Caco-2 (cell line): ENCODE measurements around the gene NDUFS7. TPM values are rescaled to one million over a fixed set of nuclear protein-coding genes. Genes with fewer than 3 reads are reported as not detected.

ENCODE experiments used
- BruUV-seq: library from RNA; stranded (reverse); fragments of 400-500 nt; replicated peaks from 2 replicates; lab custom pipeline; 2021; lab: Mats Ljungman, UMichigan
- CTCF ChIA-PET: fragments of 300-600 bp; sonication (Branson Sonifier 250); formaldehyde crosslinking; loops from one replicate; lab custom pipeline; 2022; ENCODE audit warnings: antibody characterized with exemption; lab: Charles Lee
- POLR2A ChIA-PET: fragments of 300-600 bp; sonication (Branson Sonifier 250); formaldehyde crosslinking; loops from one replicate; lab custom pipeline; 2022; ENCODE audit warnings: antibody characterized with exemption; lab: Charles Lee
- DNase-seq, 2 experiments: peaks; one replicate each; pipeline versions ENCODE4 v3.0.0 to v3.0.0-alpha.2; 2020 to 2022
- H3K27me3 ChIP-seq: replicated peaks from 2 replicates; pipeline ENCODE4 v1.6.0; 2011; ENCODE audit warnings: low read length; ENCODE audit not compliant: control insufficient read depth, insufficient read depth
- H3K36me3 ChIP-seq: 2 replicates; pipeline ENCODE4 v1.5.1; 2011; ENCODE audit warnings: low read length; ENCODE audit not compliant: control insufficient read depth, insufficient read depth
- H3K4me1 ChIP-seq: fragments of 250-450 bp; sonication (Bioruptor Pico); 2 replicates; pipeline ENCODE4 v1.5.1; 2020; ENCODE audit warnings: mild to moderate bottlenecking
- H3K4me3 ChIP-seq: 2 replicates; pipeline ENCODE4 v1.5.1; 2011; ENCODE audit warnings: low read depth, mild to moderate bottlenecking, control low read depth, low read length
- H3K9me3 ChIP-seq: fragments of 250-450 bp; sonication (Bioruptor Pico); 2 replicates; pipeline ENCODE4 v1.5.1; 2020; ENCODE audit warnings: mild to moderate bottlenecking, moderate library complexity
- H3K27ac Mint-ChIP-seq: one replicate; pipeline ENCODE4 v1.8.0; 2022; ENCODE audit warnings: mixed read lengths; ENCODE audit not compliant: unreplicated experiment
- H3K27me3 Mint-ChIP-seq: one replicate; pipeline ENCODE4 v1.8.0; 2022; ENCODE audit warnings: mixed read lengths; ENCODE audit not compliant: insufficient read depth, unreplicated experiment
- H3K36me3 Mint-ChIP-seq: one replicate; pipeline ENCODE4 v1.8.0; 2022; ENCODE audit warnings: mild to moderate bottlenecking, mixed read lengths; ENCODE audit not compliant: insufficient read depth, unreplicated experiment
- H3K4me1 Mint-ChIP-seq: one replicate; pipeline ENCODE4 v1.8.0; 2022; ENCODE audit warnings: low read depth, mixed read lengths; ENCODE audit not compliant: unreplicated experiment
- H3K4me3 Mint-ChIP-seq: one replicate; pipeline ENCODE4 v1.8.0; 2022; ENCODE audit warnings: mild to moderate bottlenecking, moderate library complexity, mixed read lengths; ENCODE audit not compliant: unreplicated experiment
- H3K9me3 Mint-ChIP-seq: one replicate; pipeline ENCODE4 v1.8.0; 2022; ENCODE audit warnings: mixed read lengths; ENCODE audit not compliant: unreplicated experiment
- CTCF ChIP-seq, 2 experiments: fragments of 200-600 bp in 1 of 2; IDR thresholded peaks; 1 replicate in 1 of 2; 2 replicates in 1 of 2; pipeline versions ENCODE4 v1.5.1 to v1.8.0; 2011 to 2022; ENCODE audit warnings: antibody characterized with exemption in 1 of 2, control low read depth in 1 of 2, inconsistent platforms in 1 of 2, low read depth in 1 of 2, low read length in 1 of 2, mild to moderate bottlenecking in 1 of 2, moderate library complexity in 1 of 2; ENCODE audit not compliant: insufficient read depth in 1 of 2, severe bottlenecking in 1 of 2, unreplicated experiment in 1 of 2
- intact Hi-C: fragments of 100-400 bp; cut with micrococcal nuclease; formaldehyde crosslinking; loops from one replicate; pipeline ENCODE4 v1.10.0; 2022; ENCODE audit not compliant: unreplicated experiment
- total RNA-seq: library from RNA; stranded (reverse); gene quantifications from 2 replicates; pipeline ENCODE4 v1.2.3, GENCODE V29; 2022

The NDUFS7 gene
- total RNA-seq, 1 experiment from 2014 or later, result 111 TPM

- Histone ChIP-seq H3K4me3 (no peak overlapping the region), H3K36me3 (peaks cover 1% of the 10 kb centered on the region; the same call in 1 of the 2 replicates), H3K9me3 (no peaks in the 10 kb centered on the region), H3K4me1 (no peaks in the 10 kb centered on the region), H3K27me3 (no peaks in the 10 kb centered on the region)
- CTCF ChIA-PET, result no interaction called here
- Mint-ChIP-seq H3K27me3 (no peaks in the 10 kb centered on the region), H3K4me1 (peaks cover 5% of the 10 kb centered on the region), H3K27ac (no peak overlapping the region), H3K4me3 (no peak overlapping the region), H3K36me3 (peaks cover 59% of the 10 kb centered on the region), H3K9me3 (no peaks in the 10 kb centered on the region)
- BruUV-seq, result no TSS peak
- DNase-seq, result no peak
- TF ChIP-seq CTCF (IDR thresholded peaks at IDR 0.05; ENCODE audit: insufficient read depth in 1 of 2, low read depth in 1 of 2, low read length in 1 of 2, severe bottlenecking in 1 of 2, unreplicated experiment in 1 of 2), result no peak
- intact Hi-C loops, result no loop called here
- POLR2A ChIA-PET, result interaction anchor here (0.7 kb wide), 1 partner anchor 54 kb away, joined by 3 read pairs; no protein-coding TSS in a partner anchor
Measured at GRCh38 chr19:1357531-1358109, 26.1 kb upstream of the NDUFS7 start.

GRCh38 chr19:1360126-1360817, 23.4 kb upstream of the NDUFS7 start:
- H3K27ac Mint-ChIP-seq, result no peak overlapping the region
- H3K4me3 Mint-ChIP-seq, result no peak overlapping the region
- intact Hi-C loops, result no loop called here
- BruUV-seq, result no TSS peak
- no peak for DNase-seq
- peaks cover 66% of the 10 kb centered on the region for H3K36me3 Mint-ChIP-seq
- H3K36me3 ChIP-seq, result peaks cover 1% of the 10 kb centered on the region; the same call in 1 of the 2 replicates
- no peak for TF ChIP-seq CTCF (IDR thresholded peaks at IDR 0.05; ENCODE audit: insufficient read depth in 1 of 2, low read depth in 1 of 2, low read length in 1 of 2, severe bottlenecking in 1 of 2, unreplicated experiment in 1 of 2)
- H3K4me1 ChIP-seq, result no peaks in the 10 kb centered on the region
- no peaks in the 10 kb centered on the region for H3K27me3 ChIP-seq
- ChIA-PET POLR2A (no interaction called here), CTCF (no interaction called here)
- peaks cover 5% of the 10 kb centered on the region for H3K4me1 Mint-ChIP-seq
- H3K9me3 Mint-ChIP-seq, result no peaks in the 10 kb centered on the region
- H3K9me3 ChIP-seq, result no peaks in the 10 kb centered on the region
- H3K4me3 ChIP-seq, result no peak overlapping the region
- no peaks in the 10 kb centered on the region for H3K27me3 Mint-ChIP-seq

- ChIA-PET CTCF (no interaction called here), POLR2A (no interaction called here)
- H3K4me3 Mint-ChIP-seq, result no peak overlapping the region
- TF ChIP-seq CTCF (IDR thresholded peaks at IDR 0.05; ENCODE audit: insufficient read depth in 1 of 2, low read depth in 1 of 2, low read length in 1 of 2, severe bottlenecking in 1 of 2, unreplicated experiment in 1 of 2), result no peak
- H3K36me3 Mint-ChIP-seq, result peaks cover 60% of the 10 kb centered on the region
- DNase-seq, result no peak
- Histone ChIP-seq H3K4me1 (no peaks in the 10 kb centered on the region), H3K27me3 (no peaks in the 10 kb centered on the region), H3K36me3 (peaks cover 1% of the 10 kb centered on the region; the same call in 1 of the 2 replicates), H3K4me3 (no peak overlapping the region), H3K9me3 (no peaks in the 10 kb centered on the region)
- H3K9me3 Mint-ChIP-seq, result no peaks in the 10 kb centered on the region
- peaks cover 2% of the 10 kb centered on the region for H3K4me1 Mint-ChIP-seq
- no peak overlapping the region for H3K27ac Mint-ChIP-seq
- BruUV-seq, result no TSS peak
- intact Hi-C loops, result no loop called here
- no peaks in the 10 kb centered on the region for H3K27me3 Mint-ChIP-seq
Measured at GRCh38 chr19:1360818-1361461, 22.8 kb upstream of the NDUFS7 start.
